ENCODE data around the gene ADCK2. TPM values are rescaled to one million over a fixed set of nuclear protein-coding genes. Genes with fewer than 3 reads are reported as not detected.

Gene ADCK2
- total and polyA plus RNA-seq, 9 of the 15 experiments (the other 6 are each of a cell fraction or from before 2014, with no cell fraction given) = 0.08 to 14.3 (median 9.7) TPM

GRCh38 chr7:140673063-140673773 is 473 bp downstream of the ADCK2 start (continued):
- TF ChIP-seq NCOR1 (IDR thresholded peaks at IDR 0.05) (no peak), ZBTB7A (IDR thresholded peaks at IDR 0.05; ENCODE audit: borderline replicate concordance, control insufficient read depth, low read depth, low read length) (peak; percentile 56; the same call in 1 of the 2 replicates), HDAC8 (tag; IDR thresholded peaks at IDR 0.05) (peak; percentile 79), TFAM (CRISPR knock-in tag; conservative IDR thresholded peaks at IDR 0.05) (no peak), SMAD4 (CRISPR knock-in tag; conservative IDR thresholded peaks at IDR 0.05) (peak; percentile 74), SRSF1 (IDR thresholded peaks at IDR 0.05; ENCODE audit: low read depth, low read length) (0 out of 2 replicates have a peak, but pooled peaks have one; percentile 79), UBTF (IDR thresholded peaks at IDR 0.05; ENCODE audit: borderline replicate concordance in 1 of 2, low read depth in 2 of 2, low read length in 2 of 2) (peak in 1 of 2 experiments; percentile 79; a peak in 1 of 4 replicates), CREB3L1 (IDR thresholded peaks at IDR 0.05; ENCODE audit: borderline replicate concordance, low read depth) (peak; percentile 66; the same call in 1 of the 2 replicates), FOXM1 (IDR thresholded peaks at IDR 0.05; ENCODE audit: low read depth) (no peak), FOXM1 (CRISPR knock-in tag; IDR thresholded peaks at IDR 0.05; ENCODE audit: low read depth) (peak; percentile 43; the same call in 1 of the 2 replicates), E2F1 (CRISPR knock-in tag; IDR thresholded peaks at IDR 0.05) (peak; percentile 68; the same call in 1 of the 2 replicates), HINFP (tag; conservative IDR thresholded peaks at IDR 0.05; ENCODE audit: low read depth) (no peak), ZNF696 (CRISPR knock-in tag; conservative IDR thresholded peaks at IDR 0.05) (no peak), SAP30 (IDR thresholded peaks at IDR 0.05; ENCODE audit: borderline replicate concordance, insufficient read depth, low read depth, low read length, poor library complexity, severe bottlenecking) (peak; percentile 64)
